AG09319 (cell line): ENCODE results near the gene OMG.

Experiments
- DNase-seq: peaks from one replicate; pipeline ENCODE4 v3.0.0-alpha.2; 2010; ENCODE audit warnings: low read depth; ENCODE audit errors: extremely low read depth
- TF ChIP-seq, protein P1 (sequence below): IDR thresholded peaks from 2 replicates; pipeline ENCODE4 v1.5.1; 2011; ENCODE audit warnings: low read depth, mild to moderate bottlenecking, inconsistent platforms, low read length, moderate library complexity

Gene OMG

DNA sequence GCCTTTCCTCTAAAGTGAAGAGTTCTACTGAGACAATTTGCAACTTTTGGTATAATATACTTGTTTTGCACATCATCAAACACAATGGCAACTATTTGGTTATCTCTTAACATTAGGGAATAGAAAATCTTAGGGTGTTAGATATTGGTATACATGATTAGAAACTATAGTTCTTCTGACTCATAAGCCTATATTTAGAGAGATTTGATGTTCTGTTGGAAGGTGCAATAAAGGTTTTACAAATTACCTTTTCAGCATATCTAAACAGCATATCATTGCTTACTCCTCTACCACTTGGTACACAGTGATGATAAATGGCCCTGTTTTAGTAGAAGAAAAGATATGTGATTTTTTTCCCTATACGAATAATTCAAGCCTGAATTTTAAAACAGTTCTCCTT is 10.6 kb upstream of the OMG start:
- DNase-seq, result no peak
- TF ChIP-seq, protein P1, sequence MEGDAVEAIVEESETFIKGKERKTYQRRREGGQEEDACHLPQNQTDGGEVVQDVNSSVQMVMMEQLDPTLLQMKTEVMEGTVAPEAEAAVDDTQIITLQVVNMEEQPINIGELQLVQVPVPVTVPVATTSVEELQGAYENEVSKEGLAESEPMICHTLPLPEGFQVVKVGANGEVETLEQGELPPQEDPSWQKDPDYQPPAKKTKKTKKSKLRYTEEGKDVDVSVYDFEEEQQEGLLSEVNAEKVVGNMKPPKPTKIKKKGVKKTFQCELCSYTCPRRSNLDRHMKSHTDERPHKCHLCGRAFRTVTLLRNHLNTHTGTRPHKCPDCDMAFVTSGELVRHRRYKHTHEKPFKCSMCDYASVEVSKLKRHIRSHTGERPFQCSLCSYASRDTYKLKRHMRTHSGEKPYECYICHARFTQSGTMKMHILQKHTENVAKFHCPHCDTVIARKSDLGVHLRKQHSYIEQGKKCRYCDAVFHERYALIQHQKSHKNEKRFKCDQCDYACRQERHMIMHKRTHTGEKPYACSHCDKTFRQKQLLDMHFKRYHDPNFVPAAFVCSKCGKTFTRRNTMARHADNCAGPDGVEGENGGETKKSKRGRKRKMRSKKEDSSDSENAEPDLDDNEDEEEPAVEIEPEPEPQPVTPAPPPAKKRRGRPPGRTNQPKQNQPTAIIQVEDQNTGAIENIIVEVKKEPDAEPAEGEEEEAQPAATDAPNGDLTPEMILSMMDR, result no peak

DNA sequence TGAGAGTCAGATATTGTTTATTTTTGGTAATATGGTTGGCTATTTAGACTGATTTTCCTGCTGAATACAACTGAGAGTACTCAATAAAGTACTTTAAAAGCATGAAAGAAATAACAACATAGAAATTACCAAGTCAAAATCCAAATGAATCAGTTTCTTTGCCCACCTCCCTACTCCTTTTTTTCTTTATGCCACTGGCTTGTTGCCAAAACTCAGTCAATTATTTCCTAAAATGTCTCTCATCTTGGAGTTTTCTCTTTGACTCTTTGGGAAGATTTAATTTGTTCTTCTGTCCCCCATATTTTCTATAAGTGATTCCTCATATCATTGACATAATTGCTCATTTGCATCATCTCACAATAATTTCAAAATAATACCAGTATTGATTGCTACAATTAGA is 2.6 kb upstream of the OMG start:
- TF ChIP-seq, protein P1, result no peak
- DNase-seq, result no peak

DNA sequence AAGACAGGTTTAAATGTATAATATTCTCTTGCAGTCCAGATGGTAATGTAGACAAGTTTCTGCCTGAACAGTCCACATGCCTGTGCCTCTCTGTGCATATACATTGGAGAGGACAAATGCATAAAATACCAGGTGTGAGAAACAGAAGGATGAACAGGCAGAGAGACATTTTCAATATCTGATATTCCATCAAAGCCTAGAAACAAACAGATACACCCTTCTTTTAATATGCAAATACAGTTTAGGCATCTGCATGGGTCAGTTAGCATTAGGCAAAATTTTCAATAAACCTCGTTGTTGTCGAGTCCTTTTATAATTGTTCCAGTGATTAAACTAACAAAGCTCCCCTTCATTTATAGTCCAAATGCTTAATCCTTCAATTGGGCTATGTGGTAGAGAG is 897 bp downstream of the OMG start:
- DNase-seq, result no peak
- TF ChIP-seq, protein P1, result no peak

DNA sequence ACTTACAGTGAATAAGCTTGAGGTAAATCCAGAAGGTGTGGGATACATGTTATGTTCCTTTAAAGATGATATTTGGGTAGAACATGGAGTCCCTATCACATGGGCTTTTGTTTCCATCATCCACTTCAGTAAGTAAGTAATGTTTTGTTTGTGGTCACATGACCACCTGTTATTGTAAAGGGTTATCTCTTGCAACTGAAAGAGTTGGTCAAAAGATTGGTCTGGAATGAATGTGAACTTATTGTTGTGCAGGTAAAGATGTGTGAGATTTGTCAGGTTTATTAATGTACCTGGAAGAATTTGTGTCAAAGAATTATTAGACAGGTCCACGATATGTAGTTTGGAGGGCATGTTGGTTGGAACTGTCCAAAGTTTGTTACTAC is 1.6 kb downstream of the OMG start:
- TF ChIP-seq, protein P1, result no peak
- no peak for DNase-seq

DNA sequence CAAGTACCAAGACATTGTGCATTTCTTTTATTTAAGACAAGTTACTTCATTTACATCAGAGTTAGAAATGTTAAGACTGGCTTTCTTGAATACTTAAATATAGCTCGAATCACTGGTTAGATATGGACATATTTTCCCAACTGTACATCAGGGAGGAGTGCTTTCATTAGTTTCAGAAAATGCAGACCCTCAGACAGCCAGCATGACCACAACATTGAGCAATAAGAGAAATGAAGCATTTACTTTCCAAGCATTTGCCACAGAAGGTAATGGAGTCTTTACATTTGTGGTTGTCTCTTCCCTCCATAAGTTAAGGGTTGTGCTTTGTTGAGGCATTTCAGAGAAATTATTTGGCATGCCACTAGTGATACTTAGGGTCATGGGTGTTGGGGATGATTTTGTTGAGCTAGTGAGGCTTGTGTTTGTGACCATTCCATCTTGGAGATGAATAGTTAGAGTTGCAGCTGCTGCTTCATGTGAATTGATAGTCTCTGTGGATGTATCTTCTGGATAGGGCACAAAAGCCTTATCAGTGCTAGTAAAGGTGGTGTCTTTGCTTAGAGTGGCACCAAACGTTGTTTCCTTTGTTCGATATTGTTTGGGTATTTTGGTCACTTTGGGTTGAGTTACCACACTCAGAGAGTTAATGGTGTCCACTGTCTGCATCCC is 2.1 kb downstream of the OMG start:
- TF ChIP-seq, protein P1, result no peak
- DNase-seq, result no peak

DNA sequence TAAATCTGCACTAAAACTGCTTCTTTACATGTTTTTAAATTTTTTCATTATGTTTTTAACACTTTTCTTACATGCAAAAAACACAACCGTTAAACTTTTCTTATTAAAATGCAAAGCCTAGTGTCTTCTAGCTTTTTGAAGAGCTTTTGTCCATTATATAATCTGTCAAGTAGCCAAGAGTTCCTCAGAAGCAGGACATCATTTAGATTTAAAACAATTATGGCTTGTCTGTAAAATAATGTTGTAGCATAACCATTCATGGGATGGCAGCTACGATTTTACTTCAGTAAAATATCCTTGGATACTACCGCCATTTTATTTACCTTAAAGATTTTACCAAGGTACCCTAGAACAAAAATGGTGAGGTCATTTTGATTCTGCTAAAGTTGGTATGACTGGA is 2.8 kb downstream of the OMG start:
- TF ChIP-seq, protein P1, result no peak
- DNase-seq, result no peak

DNA sequence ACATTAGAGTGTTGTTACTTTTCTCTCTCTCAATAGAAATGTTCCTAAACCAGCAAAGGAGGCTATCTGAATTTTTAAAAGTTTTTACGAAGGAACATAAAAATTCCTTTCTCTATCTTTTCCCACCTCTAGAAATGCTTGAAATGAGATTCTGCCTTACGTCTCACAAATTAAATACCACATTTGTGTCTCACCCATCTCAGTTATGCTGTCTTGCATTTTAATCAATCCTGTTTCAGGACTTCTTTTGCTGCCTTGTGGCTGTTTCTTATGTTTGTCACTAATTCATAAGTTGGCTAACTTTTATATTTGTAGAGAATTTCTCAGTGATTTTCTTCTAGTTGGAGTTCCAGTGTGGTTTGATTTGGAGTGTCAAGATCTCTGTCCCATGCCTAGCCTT is 3.5 kb downstream of the OMG start:
- TF ChIP-seq, protein P1, result no peak
- DNase-seq, result no peak
